Measurements from ENCODE around the gene HP1BP3. TPM values are rescaled to one million over a fixed set of nuclear protein-coding genes. Genes with fewer than 3 reads are reported as not detected.
A peak's percentile ranks its signal among the peaks of the same experiment; 100 is the strongest.

Gene HP1BP3
- total and polyA plus RNA-seq, 2 of the 4 experiments (the other 2 are of a cell fraction), result 88.4 to 151 TPM

GRCh38 chr1:20730690-20731056, 56.4 kb downstream of the HP1BP3 start:
- Histone ChIP-seq H3K4me1 (ENCODE audit: control insufficient read depth, insufficient read depth, low read length) (peaks cover 12% of the 10 kb centered on the region), H3K9me3 (ENCODE audit: control insufficient read depth, insufficient read depth, low read length) (no peaks in the 10 kb centered on the region), H2AK9ac (replicated peaks; ENCODE audit: low read depth, low read length, poor library complexity) (peak overlapping the region; percentile 65), H2BK20ac (ENCODE audit: low read depth, low read length) (no peak overlapping the region), H3K36me3 (ENCODE audit: control insufficient read depth, insufficient read depth, low read length) (no peaks in the 10 kb centered on the region), H3K27me3 (ENCODE audit: control insufficient read depth, insufficient read depth, low read length) (no peaks in the 10 kb centered on the region), H3K4me2 (ENCODE audit: low read depth, low read length) (no peak overlapping the region), H4K20me1 (ENCODE audit: insufficient read depth, low read length) (no peaks in the 10 kb centered on the region), H3K9me1 (ENCODE audit: insufficient read depth, low read length) (peaks cover 8% of the 10 kb centered on the region; the same call in 1 of the 2 replicates), H4K91ac (ENCODE audit: insufficient read depth, low read depth, low read length) (no peak overlapping the region), H3K9ac (ENCODE audit: low read depth, low read length) (no peak overlapping the region), H4K8ac (ENCODE audit: low read depth in 2 of 2, low read length in 2 of 2) (peak overlapping the region in 1 of 2 experiments; percentile 27; a peak in 1 of 4 replicates), H3K56ac (ENCODE audit: extremely low read depth, insufficient read depth, low read length) (no peak overlapping the region), H3K27ac (ENCODE audit: insufficient read depth, low read length) (no peak overlapping the region), H3K4me3 (ENCODE audit: insufficient read depth, low read depth, low read length) (no peak overlapping the region), H3K14ac (replicated peaks; ENCODE audit: low read depth, low read length) (no peak overlapping the region; the same call in 1 of the 2 replicates), H4K5ac (ENCODE audit: low read depth, low read length) (no peak overlapping the region), H3K23ac (ENCODE audit: low read depth, low read length) (peak overlapping the region; percentile 59; the same call in 1 of the 2 replicates), H3K79me1 (ENCODE audit: low read depth in 1 of 2, low read length in 2 of 2) (peaks cover 0 to 30% of the 10 kb centered on the region in 2 experiments; a peak in 3 of 4 replicates), H2BK5ac (ENCODE audit: low read depth, low read length, poor library complexity, severe bottlenecking) (no peak overlapping the region), H3K18ac (ENCODE audit: low read depth, low read length) (no peak overlapping the region), H2BK15ac (ENCODE audit: low read depth, low read length) (0 out of 3 replicates have a peak overlapping the region, but pooled peaks have one; percentile 37), H2AFZ (replicated peaks; ENCODE audit: low read length, poor library complexity) (peak overlapping the region; percentile 86), H3K4ac (ENCODE audit: low read depth, low read length) (peak overlapping the region; percentile 60; the same call in 1 of the 2 replicates), H2AK5ac (ENCODE audit: low read depth, low read length) (peak overlapping the region; percentile 97), H2BK120ac (ENCODE audit: low read depth, low read length) (peak overlapping the region; percentile 42; the same call in 1 of the 2 replicates)
- DNase-seq (no peak), ATAC-seq (ENCODE audit: low read depth) (no peak)
- whole genome bisulfite sequencing, 2 experiments (ENCODE audit: extremely low coverage in 2 of 2, insufficient read length in 1 of 2), result no CpG with 5 or more reads among the region's 4 CpGs
- in situ Hi-C loops (cut with MboI; ENCODE audit: low sequenced_read_pairs) (no loop called here), intact Hi-C loops (cut with micrococcal nuclease) (no loop called here), dilution Hi-C loops (cut with HindIII; ENCODE audit: low sequenced_read_pairs, unreplicated experiment) (no loop called here)
- no TSS peak for BruUV-seq (replicated peaks)
- ChIA-PET POLR2A (ENCODE audit: unreplicated experiment) (interaction anchor here (0.5 to 0.6 kb wide), 3 partner anchors 24 to 214 kb away, joined by 3 to 4 read pairs (median 3); no protein-coding TSS in a partner anchor), CTCF (no interaction called here)
- TF ChIP-seq CHD1 (IDR thresholded peaks at IDR 0.05; ENCODE audit: low read depth, low read length), result no peak
- no peak for TF ChIP-seq SMC3 (IDR thresholded peaks at IDR 0.05; ENCODE audit: low read depth, low read length)
- TF ChIP-seq MAFK (IDR thresholded peaks at IDR 0.05; ENCODE audit: low read depth, low read length), result no peak
- no peak for TF ChIP-seq USF2 (IDR thresholded peaks at IDR 0.05; ENCODE audit: low read depth, low read length)
- no peak for TF ChIP-seq NFE2L2 (IDR thresholded peaks at IDR 0.05; ENCODE audit: low read depth, low read length)
- no peak for TF ChIP-seq RAD21 (IDR thresholded peaks at IDR 0.05; ENCODE audit: low read length)
- no peak for TF ChIP-seq CTCF (conservative IDR thresholded peaks at IDR 0.05; ENCODE audit: low read depth, low read length)
- TF ChIP-seq ELK1 (IDR thresholded peaks at IDR 0.05; ENCODE audit: borderline replicate concordance, low read depth, low read length), result no peak
- TF ChIP-seq RFX5 (IDR thresholded peaks at IDR 0.05; ENCODE audit: low read depth, low read length), result no peak
- TF ChIP-seq MAZ (IDR thresholded peaks at IDR 0.05; ENCODE audit: borderline replicate concordance, low read depth, low read length), result no peak
- no peak for TF ChIP-seq MXI1 (IDR thresholded peaks at IDR 0.05; ENCODE audit: borderline replicate concordance, low read depth, low read length)
- TF ChIP-seq POLR2A (IDR thresholded peaks at IDR 0.05; ENCODE audit: low read depth, low read length), result no peak
- TF ChIP-seq RCOR1 (IDR thresholded peaks at IDR 0.05; ENCODE audit: insufficient replicate concordance, low read length), result no peak
- no peak for TF ChIP-seq CEBPB (IDR thresholded peaks at IDR 0.05; ENCODE audit: low read depth, low read length)
- TF ChIP-seq BHLHE40 (IDR thresholded peaks at IDR 0.05; ENCODE audit: low read depth, low read length), result no peak
- TF ChIP-seq FOS (IDR thresholded peaks at IDR 0.05; ENCODE audit: low read depth, low read length), result no peak
